ENCODE results near the gene AVPR1B.

Gene AVPR1B, protein sequence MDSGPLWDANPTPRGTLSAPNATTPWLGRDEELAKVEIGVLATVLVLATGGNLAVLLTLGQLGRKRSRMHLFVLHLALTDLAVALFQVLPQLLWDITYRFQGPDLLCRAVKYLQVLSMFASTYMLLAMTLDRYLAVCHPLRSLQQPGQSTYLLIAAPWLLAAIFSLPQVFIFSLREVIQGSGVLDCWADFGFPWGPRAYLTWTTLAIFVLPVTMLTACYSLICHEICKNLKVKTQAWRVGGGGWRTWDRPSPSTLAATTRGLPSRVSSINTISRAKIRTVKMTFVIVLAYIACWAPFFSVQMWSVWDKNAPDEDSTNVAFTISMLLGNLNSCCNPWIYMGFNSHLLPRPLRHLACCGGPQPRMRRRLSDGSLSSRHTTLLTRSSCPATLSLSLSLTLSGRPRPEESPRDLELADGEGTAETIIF

DNA sequence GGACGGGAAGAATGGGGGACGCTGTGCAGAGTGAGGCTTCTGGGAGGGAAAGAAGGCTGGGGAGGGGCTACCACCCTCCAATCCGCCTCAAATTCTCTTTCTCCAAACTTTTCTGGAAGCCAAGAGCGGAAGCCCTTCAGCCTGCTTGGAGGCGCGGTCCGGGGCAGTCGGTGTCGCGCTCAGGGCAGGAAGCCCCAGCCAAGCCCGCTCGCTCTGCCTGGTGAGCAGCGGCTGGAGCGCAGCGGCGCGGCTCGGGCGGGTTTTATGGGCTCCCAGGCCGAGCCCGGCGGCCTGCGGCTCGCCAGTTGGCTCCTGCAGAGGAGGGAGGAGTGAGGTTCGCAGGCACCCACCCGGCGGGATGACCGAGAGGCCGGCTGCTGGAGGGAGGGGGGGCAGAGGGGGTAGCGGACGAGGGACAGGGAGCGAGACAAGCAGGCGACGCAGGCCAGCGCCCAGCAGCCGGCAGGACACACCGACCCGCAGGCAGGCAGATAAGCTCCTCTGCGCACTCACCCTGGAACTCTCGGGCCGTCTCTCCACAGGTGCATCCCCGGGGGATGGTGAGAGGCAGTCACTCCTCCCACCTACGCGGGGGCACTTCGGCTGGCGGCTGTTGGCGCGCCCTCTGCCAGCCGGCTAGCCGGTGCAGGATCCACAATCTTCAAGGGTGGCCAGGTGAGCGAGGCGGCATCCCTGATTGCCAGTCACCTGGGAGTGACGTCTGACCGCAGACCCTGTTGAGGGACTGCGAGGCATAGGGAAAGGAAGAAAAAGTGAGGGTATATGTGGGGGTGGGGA lies at the start of gene AVPR1B:
TSS of gene AVPR1B (minus strand) at position 238 of the 798 bp plus-strand sequence. CDS start 498 bp downstream, outside the sequence.
- DNase-seq (ENCODE audit: low read depth in 1 of 2, low spot score in 1 of 2) = no peak

GRCh38 chr1:206145771-206146290 lies 28.6 kb upstream of the AVPR1B start:
- no peak for DNase-seq (ENCODE audit: low read depth in 1 of 2, low spot score in 1 of 2)

- DNase-seq (ENCODE audit: low read depth in 1 of 2, low spot score in 1 of 2) = no peak
Measured at GRCh38 chr1:206144605-206145004, 27.4 kb upstream of the AVPR1B start.

- no peak for DNase-seq (ENCODE audit: low read depth in 1 of 2, low spot score in 1 of 2)
Measured at GRCh38 chr1:206143537-206144172, 26.5 kb upstream of the AVPR1B start.

- DNase-seq (ENCODE audit: low read depth in 1 of 2, low spot score in 1 of 2) = no peak
Measured at GRCh38 chr1:206142770-206143169, 25.6 kb upstream of the AVPR1B start.

DNA sequence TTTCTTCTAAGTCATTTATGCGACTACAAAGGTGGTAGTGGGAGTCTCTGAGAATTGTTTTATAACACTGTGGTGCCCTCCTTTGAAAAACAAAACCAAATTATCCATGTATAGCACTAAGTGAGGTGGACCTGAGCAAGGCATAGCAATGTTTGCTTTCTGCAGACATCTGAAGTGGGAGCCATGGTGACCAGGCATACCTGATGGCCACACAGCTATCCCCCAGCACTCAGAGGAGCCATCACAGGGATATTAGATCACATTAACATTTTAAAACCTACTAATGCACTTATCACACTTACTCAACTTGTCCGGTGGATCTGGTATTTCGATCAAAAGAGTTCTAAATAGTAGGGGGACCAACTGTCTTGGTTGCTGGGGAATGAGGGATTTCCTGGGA lies 24.8 kb upstream of the AVPR1B start:
- no peak for DNase-seq (ENCODE audit: low read depth in 1 of 2, low spot score in 1 of 2)

DNA sequence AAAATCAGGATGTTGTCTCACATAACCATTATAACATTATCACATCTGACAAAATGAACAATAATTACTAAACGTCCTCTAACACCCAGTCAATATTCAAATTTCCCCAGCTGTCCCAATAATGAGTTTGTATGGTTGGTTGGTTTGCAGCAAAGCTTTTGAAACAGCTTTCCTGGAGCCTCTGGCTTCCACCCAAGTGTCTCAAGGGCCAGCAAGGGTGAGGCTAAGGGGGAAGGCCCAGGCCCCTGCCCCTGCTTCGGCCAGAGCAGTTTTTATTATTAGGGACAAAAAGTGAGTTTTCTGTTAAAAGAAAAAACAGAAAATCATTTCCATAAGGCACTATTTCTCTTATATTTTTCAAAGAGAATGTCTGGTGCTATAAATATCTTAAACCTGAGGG lies 19.1 kb upstream of the AVPR1B start:
- no peak for DNase-seq (ENCODE audit: low read depth in 1 of 2, low spot score in 1 of 2)

GRCh38 chr1:206135248-206135647 lies 18.1 kb upstream of the AVPR1B start:
- no peak for DNase-seq (ENCODE audit: low read depth in 1 of 2, low spot score in 1 of 2)

- no peak for DNase-seq (ENCODE audit: low read depth in 1 of 2, low spot score in 1 of 2)
Measured at GRCh38 chr1:206133751-206134415, 16.7 kb upstream of the AVPR1B start.

DNA sequence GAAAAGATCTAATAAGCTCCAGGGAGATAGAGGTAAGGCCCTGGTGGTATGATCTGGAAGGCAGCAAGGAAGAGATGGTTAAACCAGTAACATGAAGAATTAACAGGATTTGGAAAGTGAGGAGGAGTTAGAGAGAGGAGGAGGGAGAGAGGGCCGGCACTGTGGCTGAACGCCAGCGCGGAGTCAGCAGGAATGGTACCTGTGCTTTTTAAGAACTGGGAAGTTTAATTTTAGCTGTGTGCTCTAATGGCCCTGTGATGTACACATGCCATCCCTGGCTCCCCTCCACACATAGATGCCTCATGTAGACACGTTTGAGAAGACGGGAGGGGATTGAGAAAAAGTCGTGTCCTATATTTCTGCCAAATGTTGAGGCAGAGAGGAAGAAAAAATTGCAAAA lies 13.8 kb upstream of the AVPR1B start:
- no peak for DNase-seq (ENCODE audit: low read depth in 1 of 2, low spot score in 1 of 2)

DNA sequence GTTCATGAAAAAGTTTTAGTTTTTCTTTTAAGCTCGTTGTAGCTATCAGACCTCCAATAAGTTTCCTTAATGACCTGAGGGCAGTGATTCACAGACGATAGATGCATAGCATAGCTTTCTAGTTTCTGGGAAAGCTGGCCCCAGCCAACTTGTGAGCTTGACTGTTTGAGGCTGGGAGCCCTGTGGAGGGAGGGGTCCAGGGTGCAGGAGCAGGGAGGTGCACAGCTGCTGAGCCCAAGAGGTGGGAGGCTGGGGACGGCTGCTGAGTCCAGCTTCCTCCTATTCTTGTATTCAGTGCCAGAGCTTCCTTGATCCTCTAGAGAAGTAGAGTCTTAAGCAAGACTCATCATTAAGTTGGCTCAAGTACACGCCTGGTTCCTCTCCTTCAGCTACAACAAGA lies 11.0 kb upstream of the AVPR1B start:
- DNase-seq (ENCODE audit: low read depth in 1 of 2, low spot score in 1 of 2) = no peak

- no peak for DNase-seq (ENCODE audit: low read depth in 1 of 2, low spot score in 1 of 2)
Measured at GRCh38 chr1:206127336-206127735, 10.1 kb upstream of the AVPR1B start.

- DNase-seq (ENCODE audit: low read depth in 1 of 2, low spot score in 1 of 2) = no peak
Measured at GRCh38 chr1:206125346-206125745, 8.2 kb upstream of the AVPR1B start.

DNA sequence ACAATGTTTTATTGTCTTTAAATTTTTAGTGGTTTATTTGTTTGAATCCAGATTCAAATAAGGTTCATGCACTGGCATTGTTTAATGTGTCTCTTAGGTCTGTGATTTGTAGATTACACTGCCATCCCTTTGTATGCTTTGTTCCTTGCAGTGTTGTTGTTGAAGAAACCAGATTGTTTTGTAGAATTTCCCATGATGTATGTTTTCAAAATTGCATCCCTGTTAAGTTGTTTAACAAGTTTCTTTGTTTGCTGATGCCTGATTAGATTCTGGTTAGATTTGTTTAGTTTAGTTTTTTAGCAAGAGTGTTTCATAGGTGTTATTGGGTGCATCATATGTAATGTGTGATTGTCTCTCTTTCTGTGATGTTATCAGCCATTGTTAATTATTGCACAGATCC lies 5.5 kb upstream of the AVPR1B start:
- DNase-seq (ENCODE audit: low read depth in 1 of 2, low spot score in 1 of 2) = no peak

DNA sequence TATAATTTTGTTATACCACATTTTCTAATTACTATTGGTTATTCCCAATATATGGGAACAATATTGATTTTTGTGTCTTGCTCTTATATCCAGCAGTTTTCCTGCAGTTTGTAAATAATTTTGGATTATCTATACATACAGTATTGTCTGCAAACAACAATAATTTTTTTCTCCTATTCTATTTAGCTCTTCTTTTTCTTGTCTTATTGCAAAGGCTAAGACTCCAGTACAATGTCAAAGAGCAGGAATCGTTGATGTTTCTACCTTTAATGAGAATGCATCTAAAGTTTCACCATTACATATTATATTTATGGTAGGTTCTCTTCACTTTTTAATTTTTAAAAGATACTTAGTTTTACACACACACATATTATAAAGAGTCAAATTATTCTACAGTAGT lies 4.1 kb upstream of the AVPR1B start:
- no peak for DNase-seq (ENCODE audit: low read depth in 1 of 2, low spot score in 1 of 2)

GRCh38 chr1:206120406-206120805 lies 3.2 kb upstream of the AVPR1B start:
- DNase-seq (ENCODE audit: low read depth in 1 of 2, low spot score in 1 of 2) = no peak

GRCh38 chr1:206116873-206117150 lies 376 bp downstream of the AVPR1B start:
- no peak for DNase-seq (ENCODE audit: low read depth in 1 of 2, low spot score in 1 of 2)

DNA sequence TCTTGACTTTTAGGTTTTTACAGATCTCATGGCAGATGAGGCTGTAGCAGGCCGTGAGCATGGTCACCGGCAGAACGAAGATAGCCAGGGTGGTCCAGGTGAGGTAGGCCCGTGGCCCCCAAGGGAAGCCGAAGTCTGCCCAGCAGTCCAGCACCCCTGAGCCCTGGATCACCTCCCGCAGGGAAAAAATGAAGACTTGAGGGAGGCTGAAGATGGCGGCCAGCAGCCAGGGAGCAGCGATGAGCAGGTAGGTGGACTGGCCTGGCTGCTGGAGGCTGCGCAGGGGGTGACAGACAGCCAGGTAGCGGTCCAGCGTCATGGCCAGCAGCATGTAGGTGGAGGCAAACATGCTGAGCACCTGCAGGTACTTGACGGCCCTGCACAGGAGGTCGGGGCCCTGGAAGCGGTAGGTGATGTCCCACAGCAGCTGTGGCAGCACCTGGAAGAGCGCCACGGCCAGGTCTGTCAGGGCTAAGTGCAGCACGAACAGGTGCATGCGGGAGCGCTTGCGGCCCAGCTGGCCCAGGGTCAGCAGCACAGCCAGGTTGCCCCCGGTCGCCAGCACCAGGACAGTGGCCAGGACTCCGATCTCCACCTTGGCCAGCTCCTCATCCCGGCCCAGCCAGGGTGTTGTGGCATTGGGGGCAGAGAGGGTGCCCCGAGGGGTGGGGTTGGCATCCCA lies 856 bp downstream of the AVPR1B start:
- DNase-seq (ENCODE audit: low read depth in 1 of 2, low spot score in 1 of 2) = no peak

DNA sequence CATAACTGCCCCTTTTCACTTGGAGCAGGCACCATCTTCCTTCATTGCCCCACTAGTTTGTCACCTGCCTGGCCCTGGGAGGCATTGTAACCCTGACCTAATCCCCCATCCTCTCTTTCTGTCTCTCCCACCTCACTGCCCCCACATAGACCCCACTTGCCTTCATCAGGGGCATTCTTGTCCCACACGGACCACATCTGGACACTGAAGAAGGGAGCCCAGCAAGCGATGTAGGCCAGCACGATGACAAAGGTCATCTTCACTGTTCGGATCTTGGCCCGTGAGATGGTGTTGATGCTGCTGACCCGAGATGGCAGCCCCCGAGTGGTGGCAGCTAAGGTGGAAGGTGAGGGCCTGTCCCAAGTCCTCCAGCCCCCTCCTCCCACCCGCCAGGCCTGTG lies 1.4 kb downstream of the AVPR1B start:
- no peak for DNase-seq (ENCODE audit: low read depth in 1 of 2, low spot score in 1 of 2)

DNA sequence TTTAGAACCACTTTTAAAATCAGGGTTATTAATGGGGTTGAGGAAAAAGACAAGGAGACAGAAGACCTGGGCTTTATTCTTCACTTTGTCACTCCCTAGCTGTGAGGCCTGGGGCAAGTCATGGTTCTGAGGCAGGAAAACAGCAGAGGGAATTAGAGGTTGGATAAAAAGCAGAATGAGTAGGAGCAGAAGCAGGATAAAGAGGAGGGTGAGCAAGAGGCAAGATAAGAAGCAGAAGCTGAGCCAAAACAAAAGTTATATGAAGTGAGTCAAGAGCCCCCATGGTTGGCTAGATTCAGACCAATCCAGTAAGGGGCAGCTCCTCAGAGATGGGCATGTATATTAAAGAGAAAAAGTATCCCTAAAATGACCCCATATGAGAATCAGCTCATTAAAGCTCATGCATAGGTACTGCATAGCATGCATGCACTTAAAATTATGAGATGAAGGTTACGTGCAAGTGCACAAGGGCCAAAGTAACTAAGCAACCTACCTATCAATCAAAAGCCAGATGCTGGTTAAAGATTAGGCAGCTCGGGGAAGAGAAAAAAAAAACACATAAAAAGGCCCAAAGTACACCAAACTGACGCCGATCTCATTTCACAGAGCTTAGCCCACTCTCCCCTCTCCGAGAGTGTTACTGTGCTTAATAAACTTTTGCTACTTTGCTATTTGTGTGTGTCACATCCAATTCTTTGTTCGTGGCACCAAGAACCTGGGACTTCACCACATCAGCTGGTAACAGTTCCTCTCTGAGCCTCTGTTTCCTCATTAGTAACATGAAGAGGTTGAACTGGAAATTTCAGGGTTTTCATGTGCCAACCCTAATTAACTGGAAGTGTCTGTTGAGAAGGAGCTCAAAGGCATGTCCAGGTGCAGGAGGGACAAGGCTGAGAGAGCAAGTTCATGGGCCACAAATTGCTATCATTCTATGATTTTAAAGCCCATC lies 2.2 kb downstream of the AVPR1B start:
- no peak for DNase-seq (ENCODE audit: low read depth in 1 of 2, low spot score in 1 of 2)
